HepG2 (cell line): ENCODE data around the gene CEBPE. TPM values are rescaled to one million over a fixed set of nuclear protein-coding genes. Genes with fewer than 3 reads are reported as not detected.

Experiments
- ASH2L ChIP-seq: fragments of 300-600, 200-600 bp; sonication (generic); IDR thresholded peaks from 2 replicates; pipeline ENCODE4 v1.7.0; 2017; ENCODE audit warnings: low read depth, mild to moderate bottlenecking, moderate library complexity, mixed read lengths, low read length; ENCODE audit not compliant: insufficient read length
- ATF6 ChIP-seq: sonication (generic); formaldehyde crosslinking; conservative IDR thresholded peaks from 2 replicates; pipeline ENCODE4 v1.4.0; 2020; ENCODE audit warnings: missing genetic modification reagents
- ATF7 ChIP-seq, 2 experiments: fragments of 450-650 bp in 1 of 2; sonication (generic) in 1 of 2; formaldehyde crosslinking in 1 of 2; IDR thresholded peaks; 2 replicates each; pipeline versions ENCODE4 v1.4.0 to v1.6.1; 2016 to 2020; ENCODE audit warnings: antibody characterized with exemption in 1 of 2, mild to moderate bottlenecking in 1 of 2, missing genetic modification reagents in 1 of 2
- CEBPZ ChIP-seq: IDR thresholded peaks from 2 replicates; pipeline ENCODE4 v1.6.1; 2012; ENCODE audit warnings: low read length, improper control_type of control experiment
- HMGXB4 ChIP-seq, 2 experiments: sonication (generic) in 1 of 2; formaldehyde crosslinking in 1 of 2; IDR thresholded peaks; 2 replicates each; pipeline versions ENCODE4 v1.4.0 to v1.6.1; 2018 to 2020; ENCODE audit warnings: missing genetic modification reagents in 2 of 2, borderline replicate concordance in 1 of 2, low read depth in 1 of 2, mild to moderate bottlenecking in 1 of 2, missing biosample characterization in 1 of 2
- JUNB ChIP-seq: sonication (generic); formaldehyde crosslinking; IDR thresholded peaks from 2 replicates; pipeline ENCODE4 v1.8.0; 2022; ENCODE audit warnings: missing genetic modification reagents, mild to moderate bottlenecking, borderline replicate concordance
- NBN ChIP-seq: fragments of 450-650 bp; conservative IDR thresholded peaks from 2 replicates; pipeline ENCODE4 v1.6.1; 2017
- THAP7 ChIP-seq: sonication (generic); formaldehyde crosslinking; IDR thresholded peaks from 2 replicates; pipeline ENCODE4 v1.8.1; 2023; ENCODE audit warnings: mild to moderate bottlenecking, missing genetic modification reagents
- ZNF230 ChIP-seq: sonication (generic); formaldehyde crosslinking; IDR thresholded peaks from 2 replicates; pipeline ENCODE4 v1.4.0; 2020; ENCODE audit warnings: mild to moderate bottlenecking, missing genetic modification reagents
- ZNF550 ChIP-seq: sonication (generic); formaldehyde crosslinking; IDR thresholded peaks from 2 replicates; pipeline ENCODE4 v1.4.0; 2020; ENCODE audit warnings: mild to moderate bottlenecking, missing genetic modification reagents, borderline replicate concordance
- ZNF564 ChIP-seq: sonication (generic); formaldehyde crosslinking; IDR thresholded peaks from 2 replicates; pipeline ENCODE4 v1.8.1; 2023; ENCODE audit warnings: mild to moderate bottlenecking, missing genetic modification reagents
- ZNF598 ChIP-seq: sonication (generic); formaldehyde crosslinking; IDR thresholded peaks from 2 replicates; pipeline ENCODE4 v1.5.1; 2020; ENCODE audit warnings: mild to moderate bottlenecking, missing genetic modification reagents, borderline replicate concordance
- ZNF839 ChIP-seq: sonication (generic); formaldehyde crosslinking; IDR thresholded peaks from 2 replicates; pipeline ENCODE4 v1.4.0; 2020; ENCODE audit warnings: missing genetic modification reagents, mild to moderate bottlenecking, borderline replicate concordance
- polyA plus RNA-seq, 8 experiments: library from polyadenylated mRNA; depleted of rRNA in 3 of 8; stranded (reverse) in 7 of 8; unstranded in 1 of 8; fragments of >200 nt; fragmentation: Illumina TruSeq in 4 of 8; extraction: Trizol in 4 of 8; gene quantifications; 2 replicates each; pipeline versions ENCODE4 v1.2.1 to v1.2.3, GENCODE V29; 2011 to 2016; ENCODE audit warnings: low read depth in 4 of 8, missing spikeins in 1 of 8, mixed read lengths in 1 of 8; ENCODE audit not compliant: insufficient read depth in 1 of 8
- total RNA-seq, 5 experiments: library from RNA; depleted of rRNA; stranded (reverse); fragments of >200 nt; fragmentation: Illumina TruSeq; extraction: Trizol; gene quantifications; 2 replicates each; pipeline ENCODE4 v1.2.3, GENCODE V29; 2016; ENCODE audit warnings: low read depth in 1 of 5
- TF ChIP-seq, protein P1 (sequence below): sonication (generic); formaldehyde crosslinking; conservative IDR thresholded peaks from 2 replicates; pipeline ENCODE4 v1.8.0; 2022; ENCODE audit warnings: mild to moderate bottlenecking, moderate library complexity, missing genetic modification reagents
- TF ChIP-seq, protein P2 (sequence below): sonication (generic); formaldehyde crosslinking; IDR thresholded peaks from 2 replicates; pipeline ENCODE4 v1.5.0; 2020; ENCODE audit warnings: missing genetic modification reagents, mild to moderate bottlenecking, borderline replicate concordance

The CEBPE gene
- total and polyA plus RNA-seq, 2 of the 13 experiments (the other 11 are each of a cell fraction or from before 2014, with no cell fraction given): 0.09 to 0.11 TPM

- TF ChIP-seq, protein P1, sequence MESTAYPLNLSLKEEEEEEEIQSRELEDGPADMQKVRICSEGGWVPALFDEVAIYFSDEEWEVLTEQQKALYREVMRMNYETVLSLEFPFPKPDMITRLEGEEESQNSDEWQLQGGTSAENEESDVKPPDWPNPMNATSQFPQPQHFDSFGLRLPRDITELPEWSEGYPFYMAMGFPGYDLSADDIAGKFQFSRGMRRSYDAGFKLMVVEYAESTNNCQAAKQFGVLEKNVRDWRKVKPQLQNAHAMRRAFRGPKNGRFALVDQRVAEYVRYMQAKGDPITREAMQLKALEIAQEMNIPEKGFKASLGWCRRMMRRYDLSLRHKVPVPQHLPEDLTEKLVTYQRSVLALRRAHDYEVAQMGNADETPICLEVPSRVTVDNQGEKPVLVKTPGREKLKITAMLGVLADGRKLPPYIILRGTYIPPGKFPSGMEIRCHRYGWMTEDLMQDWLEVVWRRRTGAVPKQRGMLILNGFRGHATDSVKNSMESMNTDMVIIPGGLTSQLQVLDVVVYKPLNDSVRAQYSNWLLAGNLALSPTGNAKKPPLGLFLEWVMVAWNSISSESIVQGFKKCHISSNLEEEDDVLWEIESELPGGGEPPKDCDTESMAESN (CRISPR knock-in tag): no peak
- TF ChIP-seq, protein P2, sequence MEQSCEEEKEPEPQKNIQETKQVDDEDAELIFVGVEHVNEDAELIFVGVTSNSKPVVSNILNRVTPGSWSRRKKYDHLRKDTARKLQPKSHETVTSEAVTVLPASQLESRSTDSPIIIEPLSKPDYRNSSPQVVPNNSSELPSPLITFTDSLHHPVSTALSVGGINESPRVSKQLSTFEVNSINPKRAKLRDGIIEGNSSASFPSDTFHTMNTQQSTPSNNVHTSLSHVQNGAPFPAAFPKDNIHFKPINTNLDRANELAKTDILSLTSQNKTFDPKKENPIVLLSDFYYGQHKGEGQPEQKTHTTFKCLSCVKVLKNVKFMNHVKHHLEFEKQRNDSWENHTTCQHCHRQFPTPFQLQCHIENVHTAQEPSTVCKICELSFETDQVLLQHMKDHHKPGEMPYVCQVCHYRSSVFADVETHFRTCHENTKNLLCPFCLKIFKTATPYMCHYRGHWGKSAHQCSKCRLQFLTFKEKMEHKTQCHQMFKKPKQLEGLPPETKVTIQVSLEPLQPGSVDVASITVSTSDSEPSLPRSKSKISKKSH: 0 out of 2 replicates have a peak, but pooled peaks have one; percentile 56
- TF ChIP-seq ZNF839 (CRISPR knock-in tag) (no peak), ATF6 (CRISPR knock-in tag) (no peak), ASH2L (peak; percentile 28), ATF7 (IDR thresholded peaks at IDR 0.05) (0 out of 2 replicates have a peak, but pooled peaks have one; percentile 12), ATF7 (CRISPR knock-in tag; IDR thresholded peaks at IDR 0.05) (no peak), ZNF550 (no peak; the same call in 1 of the 2 replicates), NBN (no peak), CEBPZ (no peak), ZNF598 (CRISPR knock-in tag) (no peak), JUNB (CRISPR knock-in tag) (no peak), ZNF564 (CRISPR knock-in tag) (no peak), THAP7 (CRISPR knock-in tag) (no peak), ZNF230 (CRISPR knock-in tag) (0 out of 2 replicates have a peak, but pooled peaks have one; percentile 20), HMGXB4 (CRISPR knock-in tag; IDR thresholded peaks at IDR 0.05; ENCODE audit: borderline replicate concordance in 1 of 2, low read depth in 1 of 2) (no peak; a peak in 2 of 4 replicates)
These were observed 14.3 kb downstream of the CEBPE start, which contains the start of gene CIROP (continued) for GRCh38 chr14:23104591-23105347.
